Activated CD4-positive, alpha-beta T cell treated with anti-CD3 and anti-CD28 coated beads, Interleukin-2, amount 50 U/mL, for 48 hours (primary cell): Measurements from ENCODE around the gene ECHDC3.
A peak's percentile ranks its signal among the peaks of the same experiment; 100 is the strongest.

Experiments used
- DNase-seq, 2 experiments: peaks; one replicate each; pipeline ENCODE4 v3.0.0-alpha.2; 2020

ECHDC3 gene

GRCh38 chr10:11754620-11755019 is 12.4 kb downstream of the ECHDC3 start:
- DNase-seq, result no peak

- DNase-seq, result no peak
Observed at GRCh38 chr10:11755512-11756263, 13.5 kb downstream of the ECHDC3 start.

- no peak for DNase-seq
Observed at GRCh38 chr10:11756766-11757315, 14.7 kb downstream of the ECHDC3 start.

- no peak for DNase-seq
Observed at GRCh38 chr10:11757454-11757820, 15.3 kb downstream of the ECHDC3 start.

- DNase-seq, result peak; percentile 91
Observed at GRCh38 chr10:11757821-11758463, 15.8 kb downstream of the ECHDC3 start.

- no peak for DNase-seq
Observed at GRCh38 chr10:11758527-11759236, 16.5 kb downstream of the ECHDC3 start.

- DNase-seq, result no peak
Observed at GRCh38 chr10:11759347-11759746, 17.2 kb downstream of the ECHDC3 start.

GRCh38 chr10:11760151-11760550 is 18.0 kb downstream of the ECHDC3 start:
- DNase-seq, result no peak

GRCh38 chr10:11760861-11761260 is 18.7 kb downstream of the ECHDC3 start:
- no peak for DNase-seq

- no peak for DNase-seq
Observed at GRCh38 chr10:11761431-11761830, 19.2 kb downstream of the ECHDC3 start.

- DNase-seq, result no peak
Observed at GRCh38 chr10:11762706-11763500, 20.7 kb downstream of the ECHDC3 start.

- DNase-seq, result no peak
Observed at GRCh38 chr10:11763501-11763861, 21.3 kb downstream of the ECHDC3 start.

- DNase-seq, result no peak
Observed at GRCh38 chr10:11765141-11765540, 23.0 kb downstream of the ECHDC3 start.

GRCh38 chr10:11772575-11773288 is 30.6 kb downstream of the ECHDC3 start:
- no peak for DNase-seq

- no peak for DNase-seq
Observed at GRCh38 chr10:11773761-11774441, 31.7 kb downstream of the ECHDC3 start.

GRCh38 chr10:11775412-11775811 is 33.2 kb downstream of the ECHDC3 start:
- DNase-seq, result no peak

GRCh38 chr10:11776080-11776479 is 33.9 kb downstream of the ECHDC3 start:
- no peak for DNase-seq

- DNase-seq, result no peak
Observed at GRCh38 chr10:11781114-11781513, 38.9 kb downstream of the ECHDC3 start.

GRCh38 chr10:11782793-11783557 is 40.8 kb downstream of the ECHDC3 start:
- DNase-seq, result no peak

GRCh38 chr10:11783558-11783865 is 41.3 kb downstream of the ECHDC3 start:
- DNase-seq, result no peak

GRCh38 chr10:11787374-11787773 is 45.2 kb downstream of the ECHDC3 start:
- no peak for DNase-seq
